ENCODE results near the gene LINGO1.

DNA sequence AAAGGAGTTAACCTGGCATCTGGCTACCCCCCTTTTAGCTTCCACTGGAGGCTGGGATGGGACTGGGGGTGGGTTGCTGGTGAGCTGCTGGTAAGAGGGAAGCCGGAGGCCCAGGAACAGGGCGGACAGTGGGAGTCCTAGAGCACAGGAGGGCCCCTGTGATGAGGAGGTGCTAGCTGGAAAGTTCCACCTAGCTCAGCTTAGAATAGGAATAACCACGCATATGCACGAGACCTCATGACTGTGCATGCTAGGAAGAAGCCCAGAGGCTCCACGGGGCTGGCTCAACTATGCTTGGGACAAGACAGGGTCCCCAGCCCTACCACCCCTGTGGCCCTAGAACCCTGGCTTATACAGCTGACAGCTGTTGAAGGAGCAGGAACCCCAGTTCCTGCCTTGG lies 34.1 kb downstream of the LINGO1 start:
- no peak for TF ChIP-seq EZH2 (IDR thresholded peaks at IDR 0.05; ENCODE audit: low read length, missing control alignments)
- no peak for TF ChIP-seq CTCF (conservative IDR thresholded peaks at IDR 0.05 in 1 of 2, IDR thresholded peaks at IDR 0.05 in 1 of 2; ENCODE audit: low read depth in 1 of 2, low read length in 2 of 2)

Measured in fibroblast of lung (primary cell).